NCI-H526 treated with DMSO at 0.1 percent for 48 hours (cell line): ENCODE data around the gene CAPN7.

Experiments
- DNase-seq: peaks from one replicate; lab custom pipeline; 2025; lab: John Stamatoyannopoulos, UW

The CAPN7 gene

GRCh38 chr3:15246186-15246585 lies 40.1 kb downstream of the CAPN7 start:
- DNase-seq: no peak

DNA sequence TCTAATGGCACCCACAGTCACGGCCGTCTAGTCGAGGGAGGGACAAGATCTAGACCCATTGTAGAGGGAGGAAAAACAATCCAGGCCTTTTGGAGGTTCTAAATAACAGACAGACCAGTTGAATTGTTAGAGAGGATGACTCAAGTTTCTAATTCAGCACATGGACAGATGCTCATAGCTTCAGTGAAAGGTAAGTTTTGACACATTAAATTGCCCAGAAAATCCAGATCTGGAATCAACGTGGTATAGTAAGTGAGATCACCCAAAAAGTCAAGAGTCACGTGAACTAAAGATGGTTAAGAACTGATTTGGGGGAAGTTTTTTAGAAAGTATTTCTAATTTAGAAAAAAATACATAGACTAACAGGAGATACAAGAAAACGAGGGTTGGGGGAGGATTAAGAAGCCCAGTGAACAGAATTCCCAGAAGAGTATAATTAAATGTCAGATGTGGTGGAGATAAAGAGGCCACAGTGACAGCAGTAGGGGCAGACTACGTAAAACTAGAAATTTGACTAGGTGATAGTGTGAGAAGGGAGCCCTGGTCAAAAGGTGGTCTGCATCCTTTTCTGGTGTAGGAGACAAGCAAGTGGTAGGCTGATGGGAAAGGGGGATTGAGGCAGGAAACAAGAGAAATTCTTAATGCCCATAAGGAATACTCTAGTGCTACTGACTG lies 47.1 kb downstream of the CAPN7 start:
- no peak for DNase-seq

- no peak for DNase-seq
Observed at GRCh38 chr3:15255215-15255614, 49.2 kb downstream of the CAPN7 start.

- DNase-seq: no peak
Observed at GRCh38 chr3:15256861-15257341, 50.9 kb downstream of the CAPN7 start.

GRCh38 chr3:15258720-15259119 lies 52.7 kb downstream of the CAPN7 start:
- no peak for DNase-seq

DNA sequence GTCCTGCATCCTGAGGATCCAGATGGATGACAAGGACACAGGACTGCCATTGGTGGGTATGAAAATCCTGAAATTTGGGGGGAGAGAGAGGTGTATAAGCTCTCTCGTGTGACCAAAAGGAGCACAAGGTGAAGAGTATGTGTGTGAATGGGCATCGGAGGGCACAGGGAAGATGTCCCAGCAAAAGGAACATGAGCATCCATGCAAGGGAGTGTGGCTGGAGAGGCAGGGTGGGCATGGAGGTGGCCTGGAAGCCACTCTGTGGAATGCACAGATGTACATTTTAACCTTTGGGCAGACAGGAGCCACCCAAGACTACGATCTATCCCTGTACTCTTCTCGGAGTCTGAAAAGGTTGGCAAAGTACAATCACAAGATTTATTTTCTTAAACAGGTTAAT lies 54.5 kb downstream of the CAPN7 start:
- no peak for DNase-seq

DNA sequence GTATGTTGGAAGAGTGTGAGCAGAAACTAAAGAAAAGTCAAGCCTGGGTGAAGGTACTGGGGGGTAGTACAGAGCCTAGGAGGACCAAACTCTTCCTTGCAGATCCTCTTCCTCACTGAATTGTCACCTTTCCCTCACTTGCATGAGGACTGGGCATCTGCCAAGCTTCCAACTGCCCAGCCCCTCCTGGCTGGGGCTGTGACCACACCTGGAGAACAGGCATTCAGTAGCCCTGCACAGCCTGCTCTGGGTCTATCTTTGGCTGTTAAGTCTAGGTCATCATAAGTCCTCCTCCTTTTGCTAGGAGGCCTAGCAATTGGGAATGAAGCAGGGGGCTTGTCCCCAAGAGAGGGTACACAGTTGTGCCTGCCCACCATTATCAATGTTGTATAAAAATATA lies 55.2 kb downstream of the CAPN7 start:
- no peak for DNase-seq

DNA sequence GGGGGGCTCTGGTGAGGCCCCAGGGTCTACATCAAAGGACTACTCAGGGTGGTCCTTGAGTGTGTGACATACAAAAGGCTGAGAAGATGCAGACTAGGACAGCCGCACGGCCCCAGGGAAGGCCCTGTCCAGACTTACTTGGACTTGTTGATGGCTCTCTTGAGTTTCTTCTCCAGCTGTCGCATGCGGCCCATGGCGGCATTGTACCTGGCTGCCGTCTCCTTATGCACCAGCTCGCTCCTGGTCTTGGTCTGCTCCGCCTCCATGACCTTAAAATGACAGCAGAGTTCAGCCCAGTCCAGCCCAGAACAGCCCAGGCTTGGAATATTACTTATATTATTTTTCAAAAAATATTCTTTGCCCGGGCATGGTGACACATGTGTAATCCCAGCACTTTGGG lies 56.0 kb downstream of the CAPN7 start:
- DNase-seq: no peak

- no peak for DNase-seq
Observed at GRCh38 chr3:15263120-15263519, 57.1 kb downstream of the CAPN7 start.

- no peak for DNase-seq
Observed at GRCh38 chr3:15263926-15264325, 57.9 kb downstream of the CAPN7 start.

DNA sequence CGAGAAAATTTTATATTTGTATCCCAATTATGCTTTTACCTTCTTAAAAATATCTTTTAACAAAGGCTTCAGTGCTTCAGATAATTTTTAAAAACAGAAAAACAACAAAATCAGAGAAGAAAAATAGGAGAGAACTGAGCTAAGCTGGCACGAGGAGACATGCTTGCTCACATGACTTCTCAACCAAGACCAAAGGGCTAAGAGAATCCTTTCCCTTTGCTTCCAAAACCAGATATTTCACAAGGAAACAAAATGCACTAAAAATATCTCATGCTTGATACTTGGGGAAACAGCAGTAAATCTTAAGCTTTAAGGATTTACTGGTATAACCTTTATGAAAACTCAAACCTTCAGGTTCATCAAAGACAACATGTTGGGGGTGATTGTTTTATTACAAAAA lies 58.4 kb downstream of the CAPN7 start:
- DNase-seq: no peak

DNA sequence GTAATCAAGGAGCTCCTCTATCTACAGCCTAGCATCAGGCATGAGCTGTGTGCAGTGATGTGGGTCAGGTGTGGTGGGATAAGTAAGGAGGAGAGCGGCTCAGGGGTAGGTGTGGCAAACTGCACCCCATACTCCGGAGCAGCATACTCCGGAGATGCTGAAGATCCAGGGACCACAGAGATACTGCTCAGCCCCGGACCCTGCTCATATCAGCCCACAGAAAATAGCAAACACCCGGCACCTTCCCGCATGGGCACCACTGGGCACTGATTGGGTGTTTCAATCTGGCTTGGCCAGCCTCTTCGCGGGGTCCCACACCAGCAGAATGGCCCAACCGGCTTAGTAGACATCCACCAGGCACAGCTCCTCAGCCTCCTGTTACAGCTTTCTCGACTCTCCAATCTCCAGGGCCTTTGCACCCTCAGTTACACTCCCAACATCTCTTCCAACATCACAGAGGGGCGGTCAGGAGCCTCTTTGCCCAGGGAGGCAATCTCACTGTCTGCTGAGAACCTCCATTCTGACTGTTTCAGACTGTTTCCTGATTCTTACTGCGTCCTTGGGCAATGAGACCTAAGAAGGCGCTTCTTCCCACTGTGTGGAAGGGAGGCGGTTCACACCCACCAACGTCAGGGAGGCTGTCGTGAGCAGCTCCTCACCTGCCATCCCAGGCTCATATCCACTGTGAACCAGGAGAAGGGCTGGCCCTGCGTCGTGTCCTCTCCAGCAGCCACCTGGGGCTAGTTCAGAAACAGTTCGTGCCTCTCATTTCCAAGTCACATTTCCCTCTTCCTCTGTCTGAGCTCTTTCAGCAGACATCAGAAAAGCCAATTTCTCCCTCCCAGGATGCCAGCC lies 59.8 kb downstream of the CAPN7 start:
- DNase-seq: no peak

- no peak for DNase-seq
Observed at GRCh38 chr3:15266510-15267376, 60.7 kb downstream of the CAPN7 start.

GRCh38 chr3:15267502-15267901 lies 61.5 kb downstream of the CAPN7 start:
- DNase-seq: no peak

DNA sequence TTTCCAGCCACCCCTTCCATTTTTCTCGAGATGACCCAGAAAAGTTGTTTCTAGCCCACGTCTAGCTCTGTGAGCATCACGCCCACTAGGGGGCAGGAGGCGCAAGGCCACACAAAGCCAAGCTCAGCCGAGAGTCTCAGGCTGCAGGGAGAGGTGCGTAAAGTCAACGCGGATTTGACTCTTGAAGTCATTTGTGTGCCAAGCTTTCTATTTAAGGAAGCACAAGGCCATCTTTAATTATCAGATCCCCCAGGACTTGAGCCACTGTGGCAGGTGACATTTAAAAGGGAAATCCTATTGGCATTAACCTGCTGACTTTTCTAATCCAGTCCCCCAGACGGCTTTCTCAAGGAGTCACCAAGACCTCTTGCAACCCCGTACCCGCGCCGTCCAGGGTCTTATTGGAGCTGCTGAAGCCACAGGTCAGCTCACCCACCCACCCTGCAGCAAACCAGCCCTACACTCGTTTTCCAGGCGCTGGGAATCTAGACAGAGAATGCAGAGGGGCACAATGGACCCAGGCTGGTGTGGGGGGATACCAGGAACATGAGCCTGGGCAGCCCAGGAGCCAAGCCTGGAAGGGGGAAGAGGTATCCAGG lies 62.1 kb downstream of the CAPN7 start:
- DNase-seq: peak; percentile 16

GRCh38 chr3:15269091-15269989 lies 63.3 kb downstream of the CAPN7 start:
- no peak for DNase-seq

DNA sequence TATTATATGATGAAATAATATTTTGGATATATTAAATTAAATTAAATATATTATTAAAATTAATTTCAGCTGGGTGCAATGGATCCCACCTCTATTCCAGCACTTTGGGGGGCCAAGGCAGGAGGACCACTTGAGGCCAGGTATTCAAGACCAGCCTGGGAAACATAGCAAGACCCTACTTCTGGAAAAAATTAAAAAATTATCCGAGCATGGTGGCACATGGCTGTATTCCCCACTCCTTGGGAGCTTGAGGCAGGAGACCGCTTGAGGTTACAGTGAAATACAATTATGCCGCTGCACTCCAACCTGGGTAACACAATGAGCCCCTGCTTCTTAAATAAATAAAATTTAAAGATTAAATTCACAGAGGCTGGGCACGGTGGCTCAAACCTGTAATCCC lies 65.0 kb downstream of the CAPN7 start:
- no peak for DNase-seq

DNA sequence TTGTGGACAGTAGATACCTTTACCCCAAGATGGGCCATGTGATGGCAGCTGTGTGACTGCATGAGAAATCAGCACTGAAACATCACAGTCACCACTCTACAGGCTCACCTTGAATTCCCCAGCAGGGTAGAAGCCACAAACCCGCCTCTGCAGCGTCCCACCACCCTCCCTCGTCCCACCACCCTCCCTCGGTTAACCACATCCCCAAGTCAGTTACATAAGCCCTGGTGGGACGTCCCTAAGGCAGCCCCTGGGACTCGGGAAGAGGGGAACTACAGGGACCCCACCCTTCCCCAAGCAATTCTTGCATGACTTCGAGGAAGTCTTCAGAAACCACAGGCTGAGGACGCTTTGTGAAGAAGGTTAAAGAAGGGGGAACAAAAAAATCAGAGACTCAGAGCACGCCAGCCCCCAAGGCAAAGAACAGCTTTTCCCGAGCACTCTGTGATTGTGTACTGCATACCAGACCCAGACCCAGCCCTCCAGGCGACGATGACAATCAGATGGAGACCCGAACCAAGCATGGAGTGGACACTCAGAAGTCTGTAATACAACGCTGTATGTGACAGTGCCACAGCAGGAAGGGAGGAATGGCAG lies 65.8 kb downstream of the CAPN7 start:
- DNase-seq: no peak

DNA sequence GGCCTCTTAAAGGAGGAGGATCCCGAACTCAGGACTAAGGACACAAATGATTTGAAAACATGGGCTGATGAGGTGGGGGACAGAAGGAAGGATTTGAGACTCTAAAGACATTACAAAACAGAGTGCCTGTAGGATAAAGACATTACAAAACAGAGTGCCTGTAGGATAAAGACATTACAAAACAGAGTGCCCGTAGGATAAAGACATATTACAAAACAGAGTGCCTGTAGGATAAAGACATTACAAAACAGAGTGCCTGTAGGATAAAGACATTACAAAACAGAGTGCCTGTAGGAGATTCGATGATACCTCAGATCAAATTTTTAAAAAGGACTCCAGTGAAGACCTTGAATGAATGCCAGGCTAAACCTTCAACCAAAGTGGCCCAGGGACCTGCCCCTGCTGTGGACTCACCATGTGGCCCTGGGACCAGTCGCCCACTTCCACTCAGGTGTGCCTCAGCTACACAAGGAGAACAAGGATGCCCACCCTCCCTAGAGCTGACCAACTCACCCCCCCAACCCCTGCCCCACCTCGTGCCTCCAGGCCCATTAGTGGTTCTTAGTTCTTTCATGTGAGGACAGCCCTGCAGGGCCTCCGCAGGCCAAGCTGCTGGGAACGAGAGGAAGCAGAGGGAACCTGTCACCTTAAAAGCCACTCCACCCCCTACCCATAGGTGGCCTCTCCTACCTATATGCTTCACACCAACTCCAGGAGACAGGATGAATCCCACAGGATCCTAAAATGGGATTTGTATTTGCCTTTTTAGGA lies 66.6 kb downstream of the CAPN7 start:
- DNase-seq: no peak

DNA sequence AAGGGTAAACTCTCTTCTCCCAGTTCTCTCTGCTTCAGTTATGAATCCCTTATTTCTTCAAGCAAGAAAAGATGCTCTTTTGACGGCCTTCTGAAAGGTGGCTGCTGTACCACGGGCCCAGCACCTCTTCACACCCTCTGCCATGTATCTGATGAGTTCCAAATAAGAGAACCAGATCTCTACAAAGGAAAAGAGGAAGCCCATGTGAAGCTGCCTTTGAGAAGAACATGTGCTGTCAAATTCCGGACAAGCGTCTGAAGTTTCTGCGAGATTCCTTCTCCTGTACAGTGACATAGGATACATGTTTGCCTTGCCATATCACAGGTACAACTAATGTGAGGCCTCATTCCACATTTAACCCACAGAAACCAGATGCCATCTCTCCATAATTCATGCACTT lies 67.2 kb downstream of the CAPN7 start:
- DNase-seq: no peak
